Measurements from ENCODE around the gene CPB1. TPM values are rescaled to one million over a fixed set of nuclear protein-coding genes. Genes with fewer than 3 reads are reported as not detected.

CPB1 gene
- total RNA-seq, 2 donors from 2014 or later = not detected

- Mint-ChIP-seq H3K4me3 (no peak overlapping the region), H3K36me3 (ENCODE audit: insufficient read depth in 2 of 2) (no peaks in the 10 kb centered on the region), H3K9me3 (no peaks in the 10 kb centered on the region), H3K27me3 (ENCODE audit: low read depth) (no peaks in the 10 kb centered on the region), H3K27ac (no peak overlapping the region), H3K4me1 (ENCODE audit: low read depth) (no peaks in the 10 kb centered on the region)
- ATAC-seq (replicated peaks in 1 of 2) = no peak
- DNase-seq = no peak
These were observed 12.1 kb upstream of the CPB1 start for GRCh38 chr3:148815316-148816110.

- H3K4me1 Mint-ChIP-seq (ENCODE audit: low read depth) = no peaks in the 10 kb centered on the region
- no peak overlapping the region for H3K27ac Mint-ChIP-seq
- H3K36me3 Mint-ChIP-seq (ENCODE audit: insufficient read depth in 2 of 2) = no peaks in the 10 kb centered on the region
- no peak overlapping the region for H3K4me3 Mint-ChIP-seq
- H3K27me3 Mint-ChIP-seq (ENCODE audit: low read depth) = no peaks in the 10 kb centered on the region
- H3K9me3 Mint-ChIP-seq = no peaks in the 10 kb centered on the region
- ATAC-seq (replicated peaks in 1 of 2) (no peak), DNase-seq (no peak)
These were observed 11.2 kb upstream of the CPB1 start for GRCh38 chr3:148816427-148816826.

GRCh38 chr3:148816981-148817525 is 10.6 kb upstream of the CPB1 start:
- H3K27ac Mint-ChIP-seq = no peak overlapping the region
- H3K36me3 Mint-ChIP-seq (ENCODE audit: insufficient read depth in 2 of 2) = no peaks in the 10 kb centered on the region
- no peaks in the 10 kb centered on the region for H3K4me1 Mint-ChIP-seq (ENCODE audit: low read depth)
- no peaks in the 10 kb centered on the region for H3K27me3 Mint-ChIP-seq (ENCODE audit: low read depth)
- DNase-seq (no peak), ATAC-seq (replicated peaks in 1 of 2) (no peak)
- no peaks in the 10 kb centered on the region for H3K9me3 Mint-ChIP-seq
- H3K4me3 Mint-ChIP-seq = no peak overlapping the region

GRCh38 chr3:148820361-148821245 is 7.0 kb upstream of the CPB1 start:
- ATAC-seq (replicated peaks in 1 of 2) (no peak), DNase-seq (no peak)
- H3K4me3 Mint-ChIP-seq = no peak overlapping the region
- H3K27me3 Mint-ChIP-seq (ENCODE audit: low read depth) = no peaks in the 10 kb centered on the region
- no peaks in the 10 kb centered on the region for H3K36me3 Mint-ChIP-seq (ENCODE audit: insufficient read depth in 2 of 2)
- no peaks in the 10 kb centered on the region for H3K4me1 Mint-ChIP-seq (ENCODE audit: low read depth)
- H3K27ac Mint-ChIP-seq = no peak overlapping the region
- no peaks in the 10 kb centered on the region for H3K9me3 Mint-ChIP-seq

- H3K4me3 Mint-ChIP-seq = no peak overlapping the region
- ATAC-seq (replicated peaks in 1 of 2) = no peak
- H3K27me3 Mint-ChIP-seq (ENCODE audit: low read depth) = no peaks in the 10 kb centered on the region
- H3K4me1 Mint-ChIP-seq (ENCODE audit: low read depth) = no peaks in the 10 kb centered on the region
- H3K36me3 Mint-ChIP-seq (ENCODE audit: insufficient read depth in 2 of 2) = no peaks in the 10 kb centered on the region
- no peaks in the 10 kb centered on the region for H3K9me3 Mint-ChIP-seq
- no peak for DNase-seq
- no peak overlapping the region for H3K27ac Mint-ChIP-seq
These were observed 4.6 kb upstream of the CPB1 start for GRCh38 chr3:148823026-148823425.

- H3K4me3 Mint-ChIP-seq = no peak overlapping the region
- ATAC-seq (replicated peaks in 1 of 2) = no peak
- no peaks in the 10 kb centered on the region for H3K9me3 Mint-ChIP-seq
- no peaks in the 10 kb centered on the region for H3K4me1 Mint-ChIP-seq (ENCODE audit: low read depth)
- no peaks in the 10 kb centered on the region for H3K27me3 Mint-ChIP-seq (ENCODE audit: low read depth)
- H3K36me3 Mint-ChIP-seq (ENCODE audit: insufficient read depth in 2 of 2) = no peaks in the 10 kb centered on the region
- DNase-seq = no peak
- no peak overlapping the region for H3K27ac Mint-ChIP-seq
These were observed 2.1 kb upstream of the CPB1 start for GRCh38 chr3:148825476-148825875.

GRCh38 chr3:148828136-148828690 is 602 bp downstream of the CPB1 start:
- no peaks in the 10 kb centered on the region for H3K4me1 Mint-ChIP-seq (ENCODE audit: low read depth)
- H3K4me3 Mint-ChIP-seq = no peak overlapping the region
- H3K36me3 Mint-ChIP-seq (ENCODE audit: insufficient read depth in 2 of 2) = no peaks in the 10 kb centered on the region
- H3K27ac Mint-ChIP-seq = no peak overlapping the region
- DNase-seq (no peak), ATAC-seq (replicated peaks in 1 of 2) (no peak)
- no peaks in the 10 kb centered on the region for H3K27me3 Mint-ChIP-seq (ENCODE audit: low read depth)
- no peaks in the 10 kb centered on the region for H3K9me3 Mint-ChIP-seq

GRCh38 chr3:148829926-148830325 is 2.3 kb downstream of the CPB1 start:
- H3K36me3 Mint-ChIP-seq (ENCODE audit: insufficient read depth in 2 of 2) = no peaks in the 10 kb centered on the region
- no peak overlapping the region for H3K27ac Mint-ChIP-seq
- no peaks in the 10 kb centered on the region for H3K4me1 Mint-ChIP-seq (ENCODE audit: low read depth)
- DNase-seq (no peak), ATAC-seq (replicated peaks in 1 of 2) (no peak)
- H3K27me3 Mint-ChIP-seq (ENCODE audit: low read depth) = no peaks in the 10 kb centered on the region
- no peaks in the 10 kb centered on the region for H3K9me3 Mint-ChIP-seq
- no peak overlapping the region for H3K4me3 Mint-ChIP-seq

- Mint-ChIP-seq H3K27ac (no peak overlapping the region), H3K36me3 (ENCODE audit: insufficient read depth in 2 of 2) (no peaks in the 10 kb centered on the region), H3K4me3 (no peak overlapping the region), H3K9me3 (no peaks in the 10 kb centered on the region), H3K27me3 (ENCODE audit: low read depth) (no peaks in the 10 kb centered on the region), H3K4me1 (ENCODE audit: low read depth) (no peaks in the 10 kb centered on the region)
- no peak for DNase-seq
- no peak for ATAC-seq (replicated peaks in 1 of 2)
These were observed 5.6 kb downstream of the CPB1 start for GRCh38 chr3:148833223-148833622.

GRCh38 chr3:148839805-148840204 is 12.2 kb downstream of the CPB1 start:
- H3K9me3 Mint-ChIP-seq = no peaks in the 10 kb centered on the region
- H3K27me3 Mint-ChIP-seq (ENCODE audit: low read depth) = no peaks in the 10 kb centered on the region
- DNase-seq = no peak
- ATAC-seq (replicated peaks in 1 of 2) = no peak
- H3K36me3 Mint-ChIP-seq (ENCODE audit: insufficient read depth in 2 of 2) = no peaks in the 10 kb centered on the region
- no peak overlapping the region for H3K4me3 Mint-ChIP-seq
- no peak overlapping the region for H3K27ac Mint-ChIP-seq
- H3K4me1 Mint-ChIP-seq (ENCODE audit: low read depth) = no peaks in the 10 kb centered on the region

GRCh38 chr3:148840451-148840850 is 12.8 kb downstream of the CPB1 start:
- no peak overlapping the region for H3K27ac Mint-ChIP-seq

GRCh38 chr3:148845756-148846395 is 18.3 kb downstream of the CPB1 start:
- no peaks in the 10 kb centered on the region for H3K36me3 Mint-ChIP-seq (ENCODE audit: insufficient read depth in 2 of 2)
- no peak for DNase-seq
- H3K4me3 Mint-ChIP-seq = no peak overlapping the region
- H3K27me3 Mint-ChIP-seq (ENCODE audit: low read depth) = no peaks in the 10 kb centered on the region
- no peaks in the 10 kb centered on the region for H3K9me3 Mint-ChIP-seq
- H3K27ac Mint-ChIP-seq = no peak overlapping the region
- ATAC-seq (replicated peaks in 1 of 2) = no peak
- H3K4me1 Mint-ChIP-seq (ENCODE audit: low read depth) = no peaks in the 10 kb centered on the region

More at GRCh38 chr3:148840451-148840850, 12.8 kb downstream of the CPB1 start:
- H3K9me3 Mint-ChIP-seq = no peaks in the 10 kb centered on the region
- no peak for ATAC-seq (replicated peaks in 1 of 2)
- H3K36me3 Mint-ChIP-seq (ENCODE audit: insufficient read depth in 2 of 2) = no peaks in the 10 kb centered on the region
- no peak overlapping the region for H3K4me3 Mint-ChIP-seq
- H3K4me1 Mint-ChIP-seq (ENCODE audit: low read depth) = no peaks in the 10 kb centered on the region
- H3K27me3 Mint-ChIP-seq (ENCODE audit: low read depth) = no peaks in the 10 kb centered on the region
- no peak for DNase-seq

GRCh38 chr3:148847351-148847750 is 19.7 kb downstream of the CPB1 start:
- ATAC-seq (replicated peaks in 1 of 2) (no peak), DNase-seq (no peak)
- no peak overlapping the region for H3K4me3 Mint-ChIP-seq
- no peaks in the 10 kb centered on the region for H3K36me3 Mint-ChIP-seq (ENCODE audit: insufficient read depth in 2 of 2)
- H3K9me3 Mint-ChIP-seq = no peaks in the 10 kb centered on the region
- H3K27ac Mint-ChIP-seq = no peak overlapping the region
- no peaks in the 10 kb centered on the region for H3K4me1 Mint-ChIP-seq (ENCODE audit: low read depth)
- H3K27me3 Mint-ChIP-seq (ENCODE audit: low read depth) = peaks cover 6% of the 10 kb centered on the region
